GM19099 (cell line): ENCODE measurements around the gene BTNL9.

Experiments used
- POLR2A ChIP-seq: IDR thresholded peaks from 3 replicates; pipeline ENCODE4 v1.6.1; 2011; ENCODE audit warnings: low read depth; ENCODE audit not compliant: insufficient read length; ENCODE audit errors: extremely low read depth

The BTNL9 gene

DNA sequence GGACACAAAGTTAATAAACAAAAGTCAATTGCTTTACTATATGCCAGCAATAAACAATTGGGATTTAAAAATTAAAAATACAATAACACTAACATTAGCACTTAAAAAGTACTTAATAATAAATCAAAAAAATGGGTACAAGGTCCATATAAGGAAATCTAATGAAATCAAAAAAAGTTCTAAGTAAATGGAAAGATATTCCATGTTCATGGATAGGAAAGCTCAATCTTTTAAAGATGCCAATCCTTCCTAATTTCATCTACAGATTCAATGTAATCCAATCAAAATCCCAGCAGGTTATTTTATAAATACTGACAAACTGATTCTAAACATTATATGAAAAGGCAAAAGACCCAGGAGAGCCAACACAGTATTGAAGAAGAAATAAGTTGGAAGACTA lies 41.9 kb downstream of the BTNL9 start:
- TF ChIP-seq POLR2A: no peak

GRCh38 chr5:181084621-181085195 lies 44.6 kb downstream of the BTNL9 start:
- TF ChIP-seq POLR2A: no peak

GRCh38 chr5:181086026-181086883 lies 46.2 kb downstream of the BTNL9 start:
- no peak for TF ChIP-seq POLR2A

- no peak for TF ChIP-seq POLR2A
Observed at GRCh38 chr5:181086884-181087205, 46.8 kb downstream of the BTNL9 start.

DNA sequence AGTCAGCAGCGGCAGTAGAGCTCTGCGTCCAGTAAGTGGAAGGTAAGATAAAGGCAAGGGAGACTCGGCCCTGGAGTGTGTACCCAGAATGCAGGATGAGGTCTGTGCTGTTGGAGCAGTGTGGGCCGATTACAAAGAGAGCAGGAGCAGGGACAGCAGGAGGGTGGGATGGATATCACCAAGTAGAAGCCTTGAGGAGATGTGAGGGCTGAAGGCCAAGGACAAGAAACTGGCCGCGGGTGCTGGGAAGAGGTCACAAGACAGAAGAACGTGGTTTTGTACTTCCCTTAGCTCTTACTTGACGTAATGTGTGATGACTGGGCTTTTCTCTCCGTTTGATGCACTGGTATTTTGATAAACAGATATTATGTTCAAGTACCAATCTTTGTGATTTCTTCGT lies 47.2 kb downstream of the BTNL9 start:
- no peak for TF ChIP-seq POLR2A

DNA sequence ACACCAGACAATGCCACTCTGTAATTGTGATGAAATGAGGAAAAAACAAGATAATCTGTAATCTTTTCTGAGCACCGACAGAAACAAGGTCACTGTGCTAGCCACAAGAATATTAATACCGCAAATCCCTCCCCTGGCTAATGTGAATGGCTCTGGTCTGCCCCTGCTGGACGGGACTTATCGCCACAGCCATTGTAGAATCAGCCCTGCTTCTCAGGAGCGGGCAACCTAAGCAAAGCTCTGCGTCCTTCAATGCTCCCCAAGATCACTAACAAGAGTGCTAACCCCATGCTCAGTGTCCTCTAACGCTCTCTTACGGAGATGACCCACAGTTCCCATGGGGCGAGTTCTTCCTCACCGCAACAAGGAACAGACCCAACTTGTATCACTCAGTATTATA lies 48.2 kb downstream of the BTNL9 start:
- TF ChIP-seq POLR2A: no peak

DNA sequence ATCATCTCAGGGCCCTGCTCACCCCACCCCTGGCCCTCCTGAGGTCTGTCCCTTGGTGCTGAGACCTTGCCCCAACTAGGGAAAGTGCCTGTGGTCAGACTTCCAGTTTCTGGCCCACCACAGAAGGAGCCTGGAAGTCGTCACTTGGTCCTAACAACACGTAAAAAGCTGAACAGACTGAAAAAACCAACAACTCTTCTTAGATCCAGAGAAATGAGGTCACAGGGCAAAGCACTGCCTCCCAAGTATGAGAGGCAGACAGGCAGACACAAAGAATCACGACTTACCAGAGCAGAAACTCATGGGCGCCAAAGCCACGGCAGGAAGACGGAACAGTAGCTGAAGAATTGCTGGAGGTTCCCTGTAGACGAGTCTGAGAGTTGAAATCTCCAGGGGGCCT lies 52.4 kb downstream of the BTNL9 start:
- TF ChIP-seq POLR2A: no peak

DNA sequence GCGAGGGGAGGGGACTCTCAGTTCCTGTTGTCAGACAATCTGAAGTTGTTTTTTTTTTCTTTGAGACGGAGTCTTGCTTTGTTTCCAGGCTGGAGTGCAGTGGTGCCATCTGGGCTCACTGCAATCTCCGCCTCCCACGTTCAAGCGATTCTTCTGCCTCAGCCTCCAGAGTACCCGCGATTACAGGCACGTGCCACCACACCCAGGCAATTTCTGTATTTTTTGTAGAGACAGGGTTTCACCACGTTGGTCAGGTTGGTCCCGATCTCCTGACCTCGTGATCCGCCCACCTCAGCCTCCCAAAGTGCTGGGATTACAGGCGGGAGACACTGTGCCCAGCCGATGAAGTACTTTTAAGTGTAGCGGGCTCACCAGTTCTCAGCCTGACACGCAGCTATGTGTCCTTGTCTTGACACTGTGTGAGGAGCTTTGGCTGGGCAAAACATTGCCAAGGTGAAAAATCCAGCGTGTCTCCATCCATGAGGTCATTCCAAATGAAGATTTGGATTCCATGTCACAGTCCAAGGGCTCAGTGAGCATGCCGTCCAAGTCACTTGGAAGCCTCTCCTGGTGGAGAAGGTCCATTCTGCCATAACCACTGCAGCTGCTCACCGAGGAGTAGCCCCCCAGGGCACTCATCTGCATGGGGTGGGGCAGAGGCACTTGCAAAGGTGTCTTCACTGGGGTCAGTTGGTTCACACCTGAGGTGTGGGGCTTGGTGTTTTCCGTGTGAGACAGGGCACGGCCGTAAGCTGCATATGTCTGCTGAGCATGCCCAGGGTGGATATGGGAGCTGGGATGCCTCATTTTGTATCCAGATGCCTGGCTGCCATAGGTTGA lies 58.9 kb downstream of the BTNL9 start:
- TF ChIP-seq POLR2A: no peak

- no peak for TF ChIP-seq POLR2A
Observed at GRCh38 chr5:181099602-181100086, 59.6 kb downstream of the BTNL9 start.

- no peak for TF ChIP-seq POLR2A
Observed at GRCh38 chr5:181100121-181100875, 60.2 kb downstream of the BTNL9 start.

- no peak for TF ChIP-seq POLR2A
Observed at GRCh38 chr5:181105391-181106025, 65.4 kb downstream of the BTNL9 start.

- TF ChIP-seq POLR2A: no peak
Observed at GRCh38 chr5:181107699-181108098, 67.6 kb downstream of the BTNL9 start.

- no peak for TF ChIP-seq POLR2A
Observed at GRCh38 chr5:181108578-181109165, 68.6 kb downstream of the BTNL9 start.

DNA sequence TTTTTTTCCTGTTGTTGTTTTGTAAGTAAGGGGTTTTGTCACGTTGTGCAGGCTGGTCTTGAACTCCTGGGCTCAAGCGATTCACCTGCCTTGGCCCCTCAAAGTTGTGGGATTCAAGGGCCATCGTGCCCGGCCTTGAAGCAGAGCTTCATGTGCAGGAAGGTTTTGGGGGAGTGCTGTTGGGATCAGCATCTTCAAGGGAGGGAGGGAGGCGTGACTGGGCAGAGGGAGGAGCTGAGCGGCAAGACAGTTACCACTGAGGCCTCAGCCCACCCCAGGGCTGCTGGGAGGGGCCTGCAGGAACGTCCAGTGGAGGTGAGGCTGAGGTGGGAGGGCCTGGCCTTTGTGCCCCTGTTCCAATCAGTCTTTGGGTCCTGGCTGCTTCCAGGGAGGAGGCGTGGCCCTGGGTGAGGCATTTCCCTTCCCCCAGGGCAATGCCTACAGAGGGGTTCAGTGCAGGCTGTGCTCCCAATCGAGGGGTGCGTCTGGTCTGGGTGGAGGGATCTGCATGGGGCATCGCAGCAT lies 69.5 kb downstream of the BTNL9 start:
- TF ChIP-seq POLR2A: no peak
